ENCODE results near the gene DZIP1.

GRCh38 chr13:95603887-95604555 is 40.5 kb downstream of the DZIP1 start:
- TF ChIP-seq RARB (CRISPR knock-in tag; IDR thresholded peaks at IDR 0.05), result no peak
- no peak for TF ChIP-seq ZFP30 (CRISPR knock-in tag; IDR thresholded peaks at IDR 0.05)
- TF ChIP-seq TSHZ2 (CRISPR knock-in tag; IDR thresholded peaks at IDR 0.05), result no peak
- no peak for TF ChIP-seq ZFP3 (CRISPR knock-in tag; IDR thresholded peaks at IDR 0.05)
- TF ChIP-seq OSR1 (CRISPR knock-in tag; IDR thresholded peaks at IDR 0.05), result no peak
- TF ChIP-seq CSDC2 (CRISPR knock-in tag; IDR thresholded peaks at IDR 0.05), result no peak
- no peak for TF ChIP-seq ZNF565 (CRISPR knock-in tag; conservative IDR thresholded peaks at IDR 0.05; ENCODE audit: low read depth)
- TF ChIP-seq ARNTL (CRISPR knock-in tag; IDR thresholded peaks at IDR 0.05; ENCODE audit: borderline replicate concordance, low read depth), result no peak
- no peak for TF ChIP-seq POU6F1 (CRISPR knock-in tag; IDR thresholded peaks at IDR 0.05; ENCODE audit: borderline replicate concordance, low read depth)
- TF ChIP-seq BACH2 (CRISPR knock-in tag; IDR thresholded peaks at IDR 0.05; ENCODE audit: borderline replicate concordance), result no peak
- no peak for TF ChIP-seq CREB5 (CRISPR knock-in tag; IDR thresholded peaks at IDR 0.05; ENCODE audit: low read depth)
- TF ChIP-seq PATZ1 (CRISPR knock-in tag; IDR thresholded peaks at IDR 0.05; ENCODE audit: borderline replicate concordance), result no peak
- TF ChIP-seq ESRRG (CRISPR knock-in tag; IDR thresholded peaks at IDR 0.05), result no peak
